Glomerular endothelial cell (primary cell): ENCODE results near the gene RAPSN. TPM values are rescaled to one million over a fixed set of nuclear protein-coding genes. Genes with fewer than 3 reads are reported as not detected.

Experiments used
- DNase-seq: peaks from one replicate; pipeline ENCODE4 v3.0.0-alpha.2; 2011; ENCODE audit warnings: low read depth, low spot score; ENCODE audit errors: extremely low read depth
- total RNA-seq: library from RNA; depleted of rRNA; stranded (reverse); fragments of >200 nt; gene quantifications from 2 replicates; pipeline ENCODE4 v1.2.3, GENCODE V29; 2015

Gene RAPSN
- total RNA-seq, 1 donor from 2014 or later = not detected

DNA sequence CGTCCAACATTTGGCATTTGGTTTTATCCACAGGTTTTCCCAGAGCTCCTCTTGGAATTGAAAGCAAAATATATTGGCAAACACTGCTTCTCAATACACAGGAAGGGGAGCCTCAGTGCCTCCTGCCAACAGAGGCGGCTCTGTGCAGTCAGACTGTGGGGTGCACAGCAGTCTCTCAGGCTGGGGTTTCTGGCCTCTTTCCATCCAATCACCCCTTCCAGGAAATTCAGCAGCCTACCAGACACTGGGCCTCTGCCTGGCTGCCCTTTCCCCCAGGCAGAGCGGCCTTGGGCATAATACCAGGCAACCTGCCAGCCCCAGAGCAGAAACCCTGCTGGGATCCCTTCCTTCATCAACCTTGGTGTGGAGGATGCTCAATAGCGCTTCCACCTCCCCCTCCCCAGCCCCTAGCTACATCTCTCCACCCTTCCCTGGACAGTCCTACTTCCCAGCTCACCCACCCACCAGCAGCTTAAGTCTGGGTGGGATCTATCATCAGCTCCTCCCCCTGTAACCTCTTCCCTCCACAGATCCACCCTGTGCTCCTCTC, 17.8 kb upstream of the RAPSN start:
- no peak for DNase-seq

DNA sequence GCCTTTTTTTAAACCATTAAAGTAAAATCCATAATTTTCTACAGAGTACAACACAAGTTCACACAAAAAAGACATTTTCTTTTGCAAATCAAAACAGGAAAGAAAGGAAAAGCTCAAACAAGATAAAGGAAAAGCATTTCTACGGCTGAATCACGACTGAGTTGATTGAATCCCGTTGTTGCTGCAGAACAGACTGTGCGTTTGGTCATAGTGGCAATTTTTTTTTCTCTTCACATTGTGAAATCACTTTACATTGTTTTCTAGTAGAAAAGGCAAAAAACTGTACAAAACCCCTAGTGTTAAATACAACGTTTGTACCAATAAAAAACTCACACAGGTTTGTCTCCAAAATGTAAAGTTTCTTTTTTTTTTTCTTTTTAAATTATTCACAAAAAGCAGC, 17.3 kb upstream of the RAPSN start:
- DNase-seq = peak; percentile 22

DNA sequence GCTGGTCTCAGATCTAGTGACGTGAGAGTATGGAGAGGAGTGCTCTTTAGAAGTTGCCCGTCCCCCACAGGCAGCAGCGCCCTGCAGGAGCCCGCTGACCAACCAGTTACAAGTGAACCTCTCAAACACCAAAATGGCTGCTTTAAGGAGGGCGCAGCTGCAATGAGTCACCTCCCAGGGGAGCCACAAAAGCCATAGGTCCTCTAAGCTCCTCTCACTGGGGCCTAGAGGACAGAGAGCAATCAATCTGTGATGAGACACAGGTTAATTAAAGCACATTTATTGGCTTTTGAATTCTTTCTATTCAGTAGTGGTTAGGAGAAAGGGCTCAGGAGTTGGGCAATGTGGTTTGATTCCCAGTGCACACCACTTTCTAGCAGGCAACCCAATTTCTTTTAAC, 15.5 kb upstream of the RAPSN start:
- no peak for DNase-seq

DNA sequence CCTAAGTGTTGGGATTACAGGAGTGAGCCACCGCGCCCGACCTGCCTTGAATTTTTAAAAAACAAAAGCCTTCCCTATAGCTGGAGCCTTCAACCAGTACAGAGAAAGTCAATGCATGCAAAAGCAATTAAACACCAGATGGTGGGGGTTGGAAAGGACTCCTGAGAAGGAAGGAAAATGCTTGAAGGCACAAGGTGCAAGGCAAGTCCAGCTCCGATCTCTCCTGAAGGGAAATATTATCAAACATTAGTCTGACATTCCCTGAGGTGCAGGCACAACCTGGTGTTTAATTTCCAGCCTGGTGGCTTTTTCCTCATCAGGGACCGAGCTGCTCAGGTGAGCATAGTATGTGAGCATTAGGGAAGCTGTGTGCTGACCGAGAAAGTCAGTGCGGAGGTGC, 12.9 kb upstream of the RAPSN start:
- no peak for DNase-seq

DNA sequence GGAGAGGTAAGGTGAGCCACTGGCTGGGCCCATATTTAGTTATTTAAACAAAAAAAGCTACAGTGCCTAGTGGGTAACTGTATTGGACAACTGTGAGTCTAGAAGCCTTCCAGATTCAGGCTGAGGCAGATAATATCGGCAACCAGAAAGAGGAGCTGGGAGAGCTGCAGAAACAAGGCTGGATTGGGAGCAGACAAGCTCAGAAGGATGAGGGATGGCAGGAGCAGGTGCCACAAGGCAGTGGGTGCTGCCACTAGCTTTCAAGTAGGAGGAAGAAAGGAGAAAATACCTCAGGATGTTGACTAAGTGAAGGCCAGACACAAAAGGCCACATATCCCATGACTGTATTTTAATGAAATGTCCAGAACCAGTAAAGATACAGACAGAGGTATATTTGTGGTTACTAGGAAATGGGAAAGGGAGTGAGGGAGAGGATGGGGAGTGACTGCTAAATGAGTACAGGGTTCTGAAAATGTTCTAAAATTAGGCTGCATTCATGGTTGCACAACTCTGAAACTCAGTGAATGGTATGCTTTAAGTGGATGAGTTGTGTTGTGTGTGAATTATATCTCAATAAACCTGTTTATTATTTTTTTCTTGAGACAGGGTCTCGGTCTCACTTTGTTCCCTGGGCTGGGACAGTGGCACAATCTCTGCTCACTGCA, 11.8 kb upstream of the RAPSN start:
- DNase-seq = no peak

DNA sequence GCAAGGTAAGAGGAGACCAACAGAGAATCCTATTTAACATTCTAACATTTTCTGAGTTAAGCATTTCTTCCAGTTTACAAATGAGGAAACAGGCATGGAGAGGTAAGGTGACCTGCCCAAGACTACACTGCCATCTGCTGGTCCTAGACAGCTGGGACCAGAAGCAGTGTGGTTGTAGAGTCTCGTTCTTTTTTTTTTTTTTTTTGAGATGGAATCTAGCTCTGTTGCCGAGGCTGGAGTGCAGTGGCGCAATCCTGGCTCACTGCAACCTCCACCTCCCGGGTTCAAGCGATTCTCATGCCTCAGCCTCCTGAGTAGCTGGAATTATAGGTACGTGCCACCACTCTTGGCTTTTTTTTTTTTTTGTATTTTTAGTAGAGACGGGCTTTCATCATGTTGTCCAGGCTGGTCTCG, 5.3 kb upstream of the RAPSN start:
- DNase-seq = peak; percentile 54

DNA sequence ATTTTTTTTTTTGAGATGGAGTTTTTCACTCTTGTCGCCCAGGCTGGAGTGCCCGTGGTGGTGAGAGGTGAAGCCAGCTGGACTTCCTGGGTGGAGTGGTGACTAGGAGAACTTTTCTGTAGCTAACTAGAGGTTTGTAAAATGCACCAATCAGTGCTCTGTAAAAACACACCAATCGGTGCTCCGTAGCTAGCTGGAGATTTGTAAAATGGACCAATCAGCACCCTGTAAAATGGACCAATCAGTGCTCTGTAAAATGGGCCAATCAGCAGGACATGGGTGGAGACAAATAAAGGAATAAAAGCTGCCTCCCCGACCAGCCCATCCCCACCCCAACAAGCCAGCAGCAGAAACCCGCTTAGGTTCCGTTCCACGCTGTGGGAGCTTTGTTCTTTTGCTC, 4.4 kb upstream of the RAPSN start:
- no peak for DNase-seq

DNA sequence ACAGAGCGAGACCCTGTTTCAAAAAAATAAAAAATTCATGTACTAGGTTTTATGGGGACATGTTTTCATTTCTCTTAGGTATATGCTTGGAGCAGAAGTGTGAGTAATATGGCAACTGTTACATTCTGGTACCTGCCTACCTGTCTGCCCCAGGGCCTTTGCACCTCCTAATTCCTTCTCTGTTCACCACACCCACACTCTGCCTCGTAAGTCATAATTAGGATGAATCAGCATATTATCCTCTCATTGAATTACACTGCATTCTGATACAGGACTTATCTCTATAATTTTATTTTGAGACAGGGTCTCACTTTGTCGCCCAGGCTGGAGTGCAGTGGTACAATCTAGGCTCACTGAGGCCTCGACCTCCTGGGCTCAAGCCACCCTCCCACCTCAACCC, 3.1 kb upstream of the RAPSN start:
- DNase-seq = no peak

DNA sequence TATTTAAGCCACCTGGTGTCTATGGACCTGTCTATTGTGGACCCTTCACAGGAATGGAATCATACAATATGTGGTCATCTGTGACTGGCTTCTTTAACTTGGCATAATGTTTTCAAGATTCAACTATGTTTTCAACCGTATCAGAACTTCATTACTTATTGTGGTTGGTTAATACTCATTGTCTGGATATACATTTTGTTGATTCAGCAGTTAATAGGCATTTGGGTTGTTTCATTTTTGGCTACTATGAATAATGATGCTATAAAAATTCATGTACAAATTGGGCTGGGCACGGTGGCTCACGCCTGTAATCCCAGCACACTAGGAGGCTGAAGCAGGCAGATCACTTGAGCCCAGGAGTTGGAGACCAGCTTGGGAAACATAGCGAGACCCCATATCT, 2.5 kb upstream of the RAPSN start:
- no peak for DNase-seq

DNA sequence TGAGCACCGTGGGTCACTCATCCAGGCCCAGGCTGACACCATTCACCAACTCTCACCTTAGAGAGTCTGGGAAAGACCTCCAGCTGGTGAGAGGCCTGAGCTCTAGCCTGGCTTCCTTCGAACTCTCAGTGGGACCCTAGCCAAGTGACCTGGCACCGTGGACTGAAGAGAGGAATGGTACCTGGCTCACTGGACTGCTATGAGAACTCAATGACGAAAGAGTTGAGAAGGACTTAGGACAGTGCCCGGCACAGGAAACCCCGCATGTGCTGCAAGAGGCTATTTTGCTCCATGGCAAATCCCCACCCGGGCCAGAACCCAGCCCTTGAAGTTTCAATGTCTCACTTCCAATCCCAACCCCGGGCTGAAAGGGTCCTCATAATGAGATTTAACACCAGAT, 605 bp upstream of the RAPSN start:
- DNase-seq = no peak

DNA sequence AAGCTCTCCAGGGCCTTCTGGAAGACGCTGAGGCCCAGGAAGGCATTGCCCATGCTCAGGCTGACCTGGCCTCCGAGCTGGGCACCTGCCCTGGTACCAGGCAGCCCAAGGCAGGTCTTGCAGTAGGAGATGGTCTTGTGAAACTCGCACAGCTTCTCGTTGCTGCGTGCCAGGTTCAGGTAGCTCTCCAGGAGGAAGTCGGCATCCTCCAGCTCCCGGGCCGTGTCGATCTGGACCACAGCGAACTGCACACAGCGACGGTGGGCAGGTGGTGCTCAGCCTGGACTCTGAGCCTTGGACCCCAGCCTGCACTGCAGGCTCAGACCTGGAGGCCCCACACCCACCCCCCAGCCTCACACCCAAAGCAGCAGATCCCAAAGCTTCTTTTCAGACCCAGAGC, 1.0 kb downstream of the RAPSN start:
- DNase-seq = no peak

DNA sequence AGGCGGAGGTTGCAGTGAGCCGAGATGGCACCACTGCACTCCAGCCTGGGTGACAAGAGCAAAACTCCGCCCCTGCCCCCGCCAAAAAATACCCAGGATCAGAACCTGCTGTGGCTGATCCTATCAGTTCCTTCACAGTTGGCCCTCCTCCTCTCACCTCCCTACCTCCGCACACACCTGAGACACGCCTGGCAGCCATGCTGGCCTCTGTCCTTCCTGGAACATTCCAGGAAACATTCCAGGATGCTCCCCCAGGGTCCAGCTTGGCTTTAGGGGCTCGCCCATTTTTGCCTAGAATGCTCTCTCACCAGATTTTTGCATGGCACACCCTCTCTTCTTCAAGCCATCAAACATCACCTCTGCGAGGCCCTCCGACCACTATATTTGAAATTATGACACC, 2.1 kb downstream of the RAPSN start:
- DNase-seq = no peak

DNA sequence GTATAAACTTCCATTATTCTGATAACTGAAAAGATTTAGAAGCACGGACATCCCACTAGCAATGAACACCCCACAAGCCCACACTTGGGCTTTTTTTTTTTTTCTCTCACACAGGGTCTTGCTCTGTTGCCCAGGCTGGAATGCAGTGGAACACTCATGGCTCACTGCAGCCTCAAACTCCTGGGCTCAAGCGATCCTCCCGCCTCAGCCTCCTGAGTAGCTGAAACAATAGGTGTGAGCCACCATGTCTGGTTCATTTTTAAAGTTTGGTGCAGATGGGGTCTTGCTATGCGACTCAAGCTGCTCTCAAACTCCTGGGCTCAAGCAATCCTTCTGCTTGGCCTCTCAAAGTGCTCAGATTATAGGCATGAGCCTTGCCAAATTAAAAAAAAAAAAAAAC, 3.1 kb downstream of the RAPSN start:
- DNase-seq = no peak

DNA sequence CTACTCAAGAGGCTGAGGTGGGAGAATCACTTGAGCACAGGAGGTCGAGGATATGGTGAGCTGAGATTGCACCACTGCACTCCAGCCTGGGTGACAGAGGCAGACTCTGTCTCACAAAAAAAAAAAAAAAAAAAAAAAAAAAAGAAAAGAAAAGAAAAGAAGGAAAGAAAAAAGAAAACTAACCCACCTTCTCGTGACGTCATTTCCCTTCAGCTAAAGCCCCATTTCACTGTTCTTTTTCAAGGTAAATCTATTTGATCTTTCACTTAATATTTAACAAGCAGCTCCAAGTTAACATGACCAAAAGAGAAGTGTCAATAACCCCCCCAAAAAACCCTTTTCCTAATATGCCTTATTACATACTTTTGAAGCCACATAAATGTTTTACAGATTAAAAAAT, 5.1 kb downstream of the RAPSN start:
- DNase-seq = no peak

DNA sequence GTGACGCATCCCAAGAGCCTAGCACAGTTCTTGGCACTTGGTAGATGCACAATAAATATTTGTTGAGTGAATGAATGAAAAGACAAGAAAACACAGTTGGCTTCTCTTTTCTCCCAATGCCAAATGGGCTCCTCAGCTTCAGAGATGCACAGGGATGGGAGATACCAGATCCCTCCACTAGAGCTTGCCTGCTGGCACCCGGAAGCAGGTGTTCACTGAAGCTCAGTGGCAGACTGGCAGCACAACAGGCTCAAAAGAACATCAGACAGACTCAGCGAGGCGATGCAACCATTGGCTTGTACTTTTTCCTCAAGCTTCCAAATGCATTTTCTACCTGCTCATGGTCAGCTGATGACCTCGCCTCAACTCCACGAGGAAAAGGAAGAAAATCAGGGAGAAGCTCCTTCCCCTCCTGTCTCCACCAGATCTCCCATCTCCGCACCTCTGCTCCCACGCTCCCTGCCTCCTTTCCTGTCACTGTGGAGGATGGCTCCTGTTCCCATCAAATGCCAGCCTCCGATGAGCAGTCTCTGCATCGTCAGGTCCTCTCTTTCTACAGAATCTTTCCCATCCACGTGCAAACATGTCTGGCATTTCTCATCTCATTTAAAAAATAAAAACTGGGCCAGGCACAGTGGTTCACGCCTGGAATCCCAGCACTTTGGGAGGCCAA, 5.8 kb downstream of the RAPSN start:
- DNase-seq = no peak

DNA sequence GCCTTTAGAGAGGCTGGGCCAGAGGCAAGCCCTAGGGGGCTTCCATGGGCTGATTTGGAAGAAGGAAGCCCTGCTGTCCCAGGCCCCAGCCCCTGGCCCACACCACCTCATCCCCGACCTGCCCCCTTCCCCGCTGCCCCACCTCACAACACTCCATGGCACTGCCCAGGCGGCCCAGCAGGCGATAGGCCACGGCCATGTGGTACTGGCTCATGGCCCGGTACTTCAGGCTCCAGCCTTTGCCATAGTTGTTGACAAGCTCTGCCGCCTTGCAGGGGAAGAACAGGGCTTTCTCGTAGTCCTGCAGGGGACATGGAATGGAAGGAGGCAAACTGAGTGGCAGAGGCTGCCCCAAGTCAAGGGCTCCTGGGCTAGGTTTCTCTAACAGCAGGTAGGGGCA, 6.4 kb downstream of the RAPSN start:
- DNase-seq = no peak

DNA sequence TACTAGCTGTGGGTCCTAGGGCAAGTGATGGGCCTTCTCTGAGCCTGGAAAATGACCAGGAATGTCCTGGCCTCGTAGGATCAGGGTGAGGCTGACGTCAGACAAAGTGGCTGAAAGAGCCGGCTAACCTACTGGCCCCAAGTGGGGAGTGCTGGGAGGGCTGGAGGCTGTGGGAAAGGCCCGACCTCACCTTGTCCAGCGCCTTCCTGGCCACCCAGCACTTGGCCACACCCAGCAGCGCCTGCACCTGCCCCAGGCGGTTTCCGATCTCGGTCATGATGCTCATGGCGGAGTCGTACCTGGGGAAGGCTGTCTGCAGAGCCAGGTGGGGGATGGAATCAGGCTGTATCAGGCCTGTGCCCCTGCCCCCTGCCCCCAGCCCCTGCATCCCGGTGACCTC, 7.5 kb downstream of the RAPSN start:
- DNase-seq = no peak

DNA sequence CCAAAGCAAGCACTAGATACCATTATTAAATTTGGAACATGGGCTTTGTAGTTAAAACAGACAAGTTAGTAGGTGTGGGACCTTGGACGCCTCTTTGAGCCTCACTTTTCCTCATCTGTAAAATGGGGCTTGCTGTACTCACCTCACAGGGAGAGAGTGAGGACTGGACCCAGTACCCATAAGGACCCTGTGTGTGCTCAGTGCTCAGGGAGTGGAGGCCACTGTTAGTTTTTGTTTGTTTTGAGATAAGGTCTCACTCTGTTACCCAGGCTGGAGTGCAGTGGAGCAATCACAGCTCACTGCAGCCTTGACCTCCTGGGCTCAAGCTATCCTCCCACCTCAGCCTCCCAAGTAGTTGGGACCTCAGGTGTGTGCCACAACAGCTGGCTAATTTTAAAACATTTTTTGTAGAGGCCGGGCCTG, 8.9 kb downstream of the RAPSN start:
- no peak for DNase-seq

DNA sequence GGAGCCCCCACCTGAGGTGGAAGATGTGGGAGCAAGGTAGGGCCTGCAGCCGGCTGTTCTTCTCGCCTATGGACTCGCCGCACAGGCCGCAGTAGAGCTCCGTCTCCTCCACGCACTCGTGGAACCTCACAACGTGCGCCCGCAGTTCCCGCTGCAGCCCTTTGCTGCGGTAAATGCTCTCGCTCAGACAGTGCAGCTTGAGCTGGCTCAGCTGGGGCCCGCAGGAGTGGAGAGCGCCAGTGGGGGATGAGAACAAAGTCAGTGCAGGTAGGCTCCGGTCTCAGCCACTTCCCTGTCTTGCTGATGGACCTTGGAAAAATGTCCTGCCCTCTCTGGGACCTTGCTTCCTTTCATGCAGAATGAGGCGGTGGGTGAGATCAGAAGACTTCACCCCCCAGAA, 10.2 kb downstream of the RAPSN start:
- no peak for DNase-seq

DNA sequence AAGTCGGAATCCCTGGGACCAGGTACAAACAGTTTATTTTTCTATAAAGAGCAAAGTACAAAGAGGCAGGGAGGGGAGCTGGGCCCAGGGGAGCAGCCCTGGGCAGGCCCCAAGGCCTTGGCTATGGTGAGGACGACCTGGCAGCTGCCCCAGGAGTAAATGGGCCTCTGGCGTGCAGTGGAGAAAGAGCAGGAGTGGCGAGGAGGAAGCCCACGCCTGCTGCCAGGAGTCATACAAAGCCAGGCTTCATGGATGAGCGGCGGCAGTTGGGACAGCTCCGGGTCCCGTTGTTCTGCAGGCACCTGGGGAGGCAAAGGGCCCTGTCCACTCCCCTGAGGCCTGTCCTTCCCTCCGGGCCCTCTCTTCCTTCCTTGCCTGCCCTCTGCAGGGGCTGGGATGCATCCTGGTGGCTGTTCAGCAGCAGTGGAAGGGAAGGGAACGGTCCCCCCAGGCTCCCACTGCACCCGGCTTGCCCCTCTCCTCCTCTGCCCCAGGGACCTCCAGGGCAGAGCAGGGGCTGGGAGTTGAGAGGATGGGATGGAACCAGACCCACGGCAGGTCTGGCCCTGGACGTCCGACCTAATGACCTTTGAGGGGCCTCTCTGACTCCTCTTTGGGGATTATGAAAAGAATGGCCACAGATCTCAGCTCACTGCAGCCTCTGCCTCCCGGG, 11.1 kb downstream of the RAPSN start:
- no peak for DNase-seq

DNA sequence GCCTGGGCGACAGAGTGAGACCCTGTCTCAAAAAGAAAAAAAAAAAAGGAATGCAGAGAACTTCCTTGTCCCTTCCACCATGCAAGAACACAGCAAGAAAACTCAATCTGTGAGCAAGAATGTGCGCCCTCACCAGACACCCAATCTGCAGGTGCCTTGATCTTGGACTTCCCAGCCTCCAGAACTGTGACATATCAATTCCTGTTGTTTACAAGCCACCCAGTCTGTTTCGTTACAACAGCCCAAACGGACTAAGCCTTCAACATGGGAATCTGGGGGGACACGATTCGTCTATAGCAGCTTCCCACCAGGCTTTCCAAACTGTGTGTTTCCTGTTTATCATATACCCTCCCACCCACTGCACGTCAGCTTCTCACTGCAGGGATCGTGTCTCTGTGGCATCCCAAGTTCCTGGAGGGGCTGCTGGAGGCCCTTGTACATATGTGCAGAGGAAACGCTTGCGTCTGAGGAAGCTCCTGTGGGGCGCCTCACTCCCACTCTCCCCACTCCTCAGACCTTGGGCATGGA, 11.7 kb downstream of the RAPSN start:
- no peak for DNase-seq

DNA sequence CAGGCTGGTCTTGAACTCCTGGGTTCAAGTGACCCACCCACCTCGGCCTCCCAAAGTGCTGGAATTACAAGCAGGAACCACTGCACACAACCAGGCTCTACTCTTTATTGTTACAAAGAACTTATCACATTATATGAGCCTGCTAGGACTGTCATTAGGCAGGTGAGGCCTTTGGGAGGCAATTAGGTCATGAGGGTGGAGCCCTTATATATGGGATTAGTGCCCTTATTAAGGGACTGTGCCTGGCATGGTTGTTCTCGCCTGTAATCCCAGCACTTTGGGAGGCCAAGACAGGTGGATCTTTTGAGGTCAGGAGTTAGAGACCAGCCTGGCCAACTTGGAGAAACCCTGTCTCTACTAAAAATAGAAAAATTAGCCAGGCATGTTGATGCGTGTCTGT, 12.2 kb downstream of the RAPSN start:
- no peak for DNase-seq
